Colonic mucosa (tissue), 4 donors: ENCODE data around the gene C2orf81. TPM values are rescaled to one million over a fixed set of nuclear protein-coding genes. Genes with fewer than 3 reads are reported as not detected.

ENCODE experiments used
- DNase-seq: peaks from one replicate; pipeline ENCODE4 v3.0.0-alpha.2; 2020
- H3K27ac ChIP-seq: fragments of 200-600 bp; one replicate; pipeline ENCODE4 v1.8.0; 2021
- H3K27me3 ChIP-seq: fragments of 200-600 bp; one replicate; pipeline ENCODE4 v1.8.0; 2021
- H3K36me3 ChIP-seq: fragments of 200-600 bp; one replicate; pipeline ENCODE4 v1.8.0; 2021
- H3K4me1 ChIP-seq: fragments of 200-600 bp; one replicate; pipeline ENCODE4 v1.8.0; 2021; ENCODE audit warnings: mild to moderate bottlenecking
- H3K4me3 ChIP-seq: fragments of 200-600 bp; one replicate; pipeline ENCODE4 v1.8.0; 2021
- H3K9ac ChIP-seq, 2 donors: one replicate each; pipeline ENCODE4 v1.7.0; 2013; ENCODE audit warnings: control low read depth in 2 of 2, low read depth in 2 of 2, low read length in 2 of 2
- H3K9me3 ChIP-seq: fragments of 200-600 bp; one replicate; pipeline ENCODE4 v1.8.0; 2021
- CTCF ChIP-seq: fragments of 200-600 bp; IDR thresholded peaks from one replicate; pipeline ENCODE4 v1.8.0; 2022; ENCODE audit warnings: antibody characterized with exemption, mild to moderate bottlenecking
- intact Hi-C: fragments of 100-400 bp; cut with DNase I; formaldehyde crosslinking; loops from one replicate; pipeline ENCODE4 v1.14.1; 2022
- total RNA-seq, 2 donors: library from RNA; stranded (reverse); fragmentation: NEBNext Ultra II Directional in 1 of 2; extraction: Animal tissue kit (Norgen Biotek cat#: 25700) in 1 of 2; gene quantifications; one replicate each; pipeline ENCODE4 v1.2.1, GENCODE V29; 2021
- donor health status: healthy.
- donor health status: DM: no; HTN: no; CAD: no.
- donor health status: DM: no; HTN: no; CAD: no.

C2orf81 gene
- total RNA-seq, 2 donors from 2014 or later, result 0.62 to 1.1 TPM

GRCh38 chr2:74406035-74406434, 15.4 kb downstream of the C2orf81 start:
- H3K9ac ChIP-seq, result no peak overlapping the region
- no peaks in the 10 kb centered on the region for H3K27me3 ChIP-seq
- H3K36me3 ChIP-seq, result no peaks in the 10 kb centered on the region
- H3K27ac ChIP-seq, result no peak overlapping the region
- no peak for DNase-seq
- H3K4me3 ChIP-seq, result no peak overlapping the region
- TF ChIP-seq CTCF, result no peak
- intact Hi-C loops, result no loop called here
- H3K9me3 ChIP-seq, result no peaks in the 10 kb centered on the region
- no peaks in the 10 kb centered on the region for H3K4me1 ChIP-seq

GRCh38 chr2:74401891-74402290, 19.5 kb downstream of the C2orf81 start:
- intact Hi-C loops, result no loop called here
- H3K27me3 ChIP-seq, result no peaks in the 10 kb centered on the region
- H3K27ac ChIP-seq, result no peak overlapping the region
- TF ChIP-seq CTCF, result no peak
- H3K4me3 ChIP-seq, result no peak overlapping the region
- DNase-seq, result no peak
- no peaks in the 10 kb centered on the region for H3K4me1 ChIP-seq
- no peak overlapping the region for H3K9ac ChIP-seq
- no peaks in the 10 kb centered on the region for H3K9me3 ChIP-seq
- no peaks in the 10 kb centered on the region for H3K36me3 ChIP-seq

- no peak overlapping the region for H3K27ac ChIP-seq
- TF ChIP-seq CTCF, result peak; percentile 53
- no peaks in the 10 kb centered on the region for H3K36me3 ChIP-seq
- H3K4me1 ChIP-seq, result no peaks in the 10 kb centered on the region
- no peak overlapping the region for H3K9ac ChIP-seq
- DNase-seq, result no peak
- no peaks in the 10 kb centered on the region for H3K9me3 ChIP-seq
- no peaks in the 10 kb centered on the region for H3K27me3 ChIP-seq
- intact Hi-C loops, result loop anchor here (5.0 to 10.0 kb wide), 2 partner anchors 67 to 135 kb away; no protein-coding TSS in a partner anchor
- no peak overlapping the region for H3K4me3 ChIP-seq
These were observed 21.6 kb downstream of the C2orf81 start for GRCh38 chr2:74399785-74400184.

GRCh38 chr2:74396149-74396548, 25.3 kb downstream of the C2orf81 start:
- no peak for TF ChIP-seq CTCF
- no peak overlapping the region for H3K27ac ChIP-seq
- no peaks in the 10 kb centered on the region for H3K36me3 ChIP-seq
- intact Hi-C loops, result loop anchor here (5.0 to 10.0 kb wide), 2 partner anchors 64 to 131 kb away; no protein-coding TSS in a partner anchor
- H3K4me1 ChIP-seq, result no peaks in the 10 kb centered on the region
- DNase-seq, result no peak
- H3K9ac ChIP-seq, result no peak overlapping the region
- H3K4me3 ChIP-seq, result no peak overlapping the region
- H3K27me3 ChIP-seq, result no peaks in the 10 kb centered on the region
- H3K9me3 ChIP-seq, result no peaks in the 10 kb centered on the region

- H3K4me3 ChIP-seq, result no peak overlapping the region
- no peak for DNase-seq
- no peaks in the 10 kb centered on the region for H3K36me3 ChIP-seq
- peaks cover 16% of the 10 kb centered on the region for H3K4me1 ChIP-seq
- H3K9ac ChIP-seq, result no peak overlapping the region
- no peaks in the 10 kb centered on the region for H3K27me3 ChIP-seq
- intact Hi-C loops, result loop anchor here (10.0 kb wide), 1 partner anchor 129 kb away; no protein-coding TSS in a partner anchor
- TF ChIP-seq CTCF, result no peak
- H3K9me3 ChIP-seq, result no peaks in the 10 kb centered on the region
- no peak overlapping the region for H3K27ac ChIP-seq
These were observed 27.9 kb downstream of the C2orf81 start for GRCh38 chr2:74393525-74393924.
